ENCODE results near the gene RPL39L. TPM values are rescaled to one million over a fixed set of nuclear protein-coding genes. Genes with fewer than 3 reads are reported as not detected.

RPL39L gene
- total RNA-seq, result 11.2 and 21.2 TPM in 2 replicates

DNA sequence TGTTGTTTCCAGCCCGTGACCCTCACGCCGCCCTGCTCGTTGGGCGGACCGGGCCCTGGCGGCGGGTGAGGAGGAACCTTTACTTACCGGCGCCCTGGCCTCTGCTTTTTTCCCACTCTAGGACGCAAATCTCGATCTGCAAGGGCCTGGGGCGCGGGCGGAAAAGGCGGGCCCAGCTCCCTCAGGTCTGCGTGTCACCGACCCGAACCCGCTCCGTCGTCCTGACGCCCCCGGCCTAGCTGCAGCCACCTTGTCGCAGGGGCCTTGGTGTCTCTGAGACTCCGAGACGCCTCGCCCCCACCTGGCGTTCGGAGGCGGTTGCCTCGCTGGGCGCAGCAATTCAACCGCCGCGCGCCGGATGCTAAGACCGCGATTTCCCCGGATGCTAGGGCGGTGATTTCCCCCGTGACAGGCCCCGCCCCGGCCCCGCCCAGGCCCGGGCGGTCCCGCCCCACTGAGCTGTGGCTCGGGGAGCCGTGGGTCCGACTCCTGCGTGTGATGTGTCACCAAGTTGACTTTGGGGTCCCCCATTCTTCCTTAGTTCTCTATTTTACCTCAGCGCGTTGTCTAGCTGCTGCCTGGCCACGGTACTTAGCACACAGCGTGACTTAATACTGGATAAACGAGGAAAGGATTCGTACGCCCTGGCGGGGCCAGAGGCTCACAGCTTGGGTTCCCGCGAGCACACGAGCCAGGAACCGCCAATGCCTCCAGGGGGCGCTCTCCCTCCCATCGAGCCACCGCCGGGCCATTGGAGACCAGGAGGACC lies at the start of gene RPL39L:
Gene RPL39L, minus strand, starts transcription at position 371 of the 769 bp plus-strand sequence. CDS start 18,196 bp downstream, outside the sequence.

Other genes starting within 250 kb of the RPL39L start
- gene ST6GAL1, start 209.0 kb downstream of the RPL39L start, total RNA-seq, result 8.9 and 35.4 TPM in 2 replicates
- gene RTP1, start 58.0 kb upstream of the RPL39L start, total RNA-seq, result not detected in 2 replicates
- gene MASP1, start 152.2 kb upstream of the RPL39L start, total RNA-seq, result under 0.01 and 0.21 TPM in 2 replicates
- gene RTP4, start 228.9 kb upstream of the RPL39L start, total RNA-seq, result under 0.01 and 1.1 TPM in 2 replicates